PC-9 (cell line): ENCODE results near the gene MYRIP. TPM values are rescaled to one million over a fixed set of nuclear protein-coding genes. Genes with fewer than 3 reads are reported as not detected.

Source experiments
- BruUV-seq: library from RNA; stranded (reverse); fragments of 400-500 nt; replicated peaks from 2 replicates; lab custom pipeline; 2021; lab: Mats Ljungman, UMichigan
- CTCF ChIA-PET: fragments of 300-600 bp; sonication (Branson Sonifier 250); formaldehyde crosslinking; loops from one replicate; lab custom pipeline; 2022; ENCODE audit warnings: antibody characterized with exemption; lab: Charles Lee
- POLR2A ChIA-PET: fragments of 300-600 bp; sonication (Branson Sonifier 250); formaldehyde crosslinking; loops from one replicate; lab custom pipeline; 2022; ENCODE audit warnings: antibody characterized with exemption; ENCODE audit not compliant: unreplicated experiment; lab: Charles Lee
- DNase-seq, 2 experiments: peaks; one replicate each; pipeline versions ENCODE4 v3.0.0 to v3.0.0-alpha.2; 2015 to 2022; ENCODE audit warnings: mixed read lengths in 1 of 2
- H2AFZ ChIP-seq: fragments of 200-600 bp; sonication (generic); 2 replicates; pipeline ENCODE4 v1.8.1; 2017; ENCODE audit warnings: antibody characterized with exemption
- H3F3A ChIP-seq: fragments of 200-600 bp; sonication (generic); 2 replicates; pipeline ENCODE4 v1.8.1; 2017; ENCODE audit warnings: antibody characterized with exemption, mild to moderate bottlenecking, low read depth; ENCODE audit not compliant: insufficient read depth
- H3K27ac ChIP-seq: fragments of 200-600 bp; sonication (generic); 2 replicates; pipeline ENCODE4 v1.6.1; 2016; ENCODE audit warnings: mixed run types
- H3K27me3 ChIP-seq: fragments of 200-600 bp; sonication (generic); 2 replicates; pipeline ENCODE4 v1.6.1; 2016; ENCODE audit warnings: low read depth, mixed run types; ENCODE audit not compliant: insufficient read depth
- H3K36me3 ChIP-seq: fragments of 200-600 bp; sonication (generic); 2 replicates; pipeline ENCODE4 v1.6.1; 2016; ENCODE audit warnings: low read depth, mixed run types
- H3K4me1 ChIP-seq: fragments of 200-600 bp; sonication (generic); replicated peaks from 2 replicates; pipeline ENCODE4 v1.6.1; 2016; ENCODE audit warnings: mixed run types; ENCODE audit not compliant: insufficient read depth
- H3K4me2 ChIP-seq: fragments of 200-600 bp; sonication (generic); 2 replicates; pipeline ENCODE4 v1.6.1; 2017; ENCODE audit warnings: mixed run types
- H3K4me3 ChIP-seq: fragments of 200-600 bp; sonication (generic); 2 replicates; pipeline ENCODE4 v1.6.1; 2016; ENCODE audit warnings: mixed run types
- H3K79me2 ChIP-seq: fragments of 200-600 bp; sonication (generic); 2 replicates; pipeline ENCODE4 v1.6.1; 2017; ENCODE audit warnings: low read depth, mixed run types
- H3K9me2 ChIP-seq: fragments of 200-600 bp; sonication (generic); 2 replicates; pipeline ENCODE4 v1.8.1; 2017; ENCODE audit warnings: mild to moderate bottlenecking; ENCODE audit not compliant: insufficient read depth
- H3K9me3 ChIP-seq: fragments of 200-600 bp; sonication (generic); 2 replicates; pipeline ENCODE4 v1.8.1; 2016; ENCODE audit warnings: low read depth; ENCODE audit not compliant: insufficient read depth
- H4K20me1 ChIP-seq: fragments of 200-600 bp; sonication (generic); 2 replicates; pipeline ENCODE4 v1.8.1; 2017; ENCODE audit not compliant: insufficient read depth
- EZH2 ChIP-seq: fragments of 200-600 bp; sonication (generic); IDR thresholded peaks from 2 replicates; pipeline ENCODE4 v1.8.0; 2017; ENCODE audit warnings: antibody characterized with exemption, low read depth
- intact Hi-C: fragments of 100-400 bp; cut with micrococcal nuclease; formaldehyde crosslinking; loops from one replicate; pipeline ENCODE4 v1.10.0; 2022; ENCODE audit not compliant: unreplicated experiment
- total RNA-seq: library from RNA; stranded (reverse); gene quantifications from 2 replicates; pipeline ENCODE4 v1.2.3, GENCODE V29; 2021
- TF ChIP-seq, protein P1 (sequence below): fragments of 200-600 bp; sonication (generic); conservative IDR thresholded peaks from 2 replicates; pipeline ENCODE4 v1.6.1; 2017; ENCODE audit warnings: mixed run types, antibody characterized with exemption, mild to moderate bottlenecking, moderate library complexity

MYRIP gene
- total RNA-seq, 1 experiment from 2014 or later = not detected

DNA sequence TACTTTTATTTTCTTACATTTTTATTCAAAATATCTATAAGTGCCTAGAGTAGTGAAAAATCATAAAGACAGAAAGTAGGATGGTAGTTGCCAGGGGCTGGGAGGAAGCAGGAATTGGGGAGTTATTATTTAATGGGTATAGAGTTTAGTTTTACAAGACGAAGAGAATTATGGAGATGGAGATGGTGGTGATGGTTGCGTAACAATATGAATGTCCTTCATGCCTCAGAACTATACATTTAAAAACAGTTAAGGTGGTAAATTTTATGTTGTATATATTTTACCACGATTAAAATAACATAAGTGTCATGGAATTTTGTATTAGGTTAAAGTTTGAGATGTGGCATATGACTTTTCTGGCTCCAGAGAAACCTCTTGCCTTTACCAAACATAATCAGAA, 171.4 kb downstream of the MYRIP start:
- no TSS peak for BruUV-seq
- no peaks in the 10 kb centered on the region for H4K20me1 ChIP-seq
- ChIA-PET CTCF (no interaction called here), POLR2A (no interaction called here)
- TF ChIP-seq, protein P1, sequence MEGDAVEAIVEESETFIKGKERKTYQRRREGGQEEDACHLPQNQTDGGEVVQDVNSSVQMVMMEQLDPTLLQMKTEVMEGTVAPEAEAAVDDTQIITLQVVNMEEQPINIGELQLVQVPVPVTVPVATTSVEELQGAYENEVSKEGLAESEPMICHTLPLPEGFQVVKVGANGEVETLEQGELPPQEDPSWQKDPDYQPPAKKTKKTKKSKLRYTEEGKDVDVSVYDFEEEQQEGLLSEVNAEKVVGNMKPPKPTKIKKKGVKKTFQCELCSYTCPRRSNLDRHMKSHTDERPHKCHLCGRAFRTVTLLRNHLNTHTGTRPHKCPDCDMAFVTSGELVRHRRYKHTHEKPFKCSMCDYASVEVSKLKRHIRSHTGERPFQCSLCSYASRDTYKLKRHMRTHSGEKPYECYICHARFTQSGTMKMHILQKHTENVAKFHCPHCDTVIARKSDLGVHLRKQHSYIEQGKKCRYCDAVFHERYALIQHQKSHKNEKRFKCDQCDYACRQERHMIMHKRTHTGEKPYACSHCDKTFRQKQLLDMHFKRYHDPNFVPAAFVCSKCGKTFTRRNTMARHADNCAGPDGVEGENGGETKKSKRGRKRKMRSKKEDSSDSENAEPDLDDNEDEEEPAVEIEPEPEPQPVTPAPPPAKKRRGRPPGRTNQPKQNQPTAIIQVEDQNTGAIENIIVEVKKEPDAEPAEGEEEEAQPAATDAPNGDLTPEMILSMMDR = no peak
- TF ChIP-seq EZH2 = no peak
- H3K27me3 ChIP-seq = no peaks in the 10 kb centered on the region
- H3K9me3 ChIP-seq = no peaks in the 10 kb centered on the region
- no peaks in the 10 kb centered on the region for H3F3A ChIP-seq
- no peak overlapping the region for H3K4me2 ChIP-seq
- H2AFZ ChIP-seq = no peak overlapping the region
- H3K4me1 ChIP-seq = no peaks in the 10 kb centered on the region
- no peaks in the 10 kb centered on the region for H3K79me2 ChIP-seq
- no peak for DNase-seq
- H3K36me3 ChIP-seq = no peaks in the 10 kb centered on the region
- H3K9me2 ChIP-seq = no peaks in the 10 kb centered on the region
- intact Hi-C loops = no loop called here
- H3K4me3 ChIP-seq = no peak overlapping the region
- H3K27ac ChIP-seq = no peak overlapping the region

GRCh38 chr3:39981547-39982184, 172.3 kb downstream of the MYRIP start:
- no peak for DNase-seq
- Histone ChIP-seq H2AFZ (no peak overlapping the region), H3K36me3 (no peaks in the 10 kb centered on the region), H3F3A (no peaks in the 10 kb centered on the region), H3K27me3 (no peaks in the 10 kb centered on the region), H3K4me1 (no peaks in the 10 kb centered on the region), H4K20me1 (no peaks in the 10 kb centered on the region), H3K4me3 (no peak overlapping the region), H3K9me3 (no peaks in the 10 kb centered on the region), H3K4me2 (no peak overlapping the region), H3K27ac (no peak overlapping the region), H3K79me2 (no peaks in the 10 kb centered on the region), H3K9me2 (no peaks in the 10 kb centered on the region)
- no peak for TF ChIP-seq EZH2
- TF ChIP-seq, protein P1 = no peak
- ChIA-PET CTCF (no interaction called here), POLR2A (no interaction called here)
- intact Hi-C loops = no loop called here
- no TSS peak for BruUV-seq

DNA sequence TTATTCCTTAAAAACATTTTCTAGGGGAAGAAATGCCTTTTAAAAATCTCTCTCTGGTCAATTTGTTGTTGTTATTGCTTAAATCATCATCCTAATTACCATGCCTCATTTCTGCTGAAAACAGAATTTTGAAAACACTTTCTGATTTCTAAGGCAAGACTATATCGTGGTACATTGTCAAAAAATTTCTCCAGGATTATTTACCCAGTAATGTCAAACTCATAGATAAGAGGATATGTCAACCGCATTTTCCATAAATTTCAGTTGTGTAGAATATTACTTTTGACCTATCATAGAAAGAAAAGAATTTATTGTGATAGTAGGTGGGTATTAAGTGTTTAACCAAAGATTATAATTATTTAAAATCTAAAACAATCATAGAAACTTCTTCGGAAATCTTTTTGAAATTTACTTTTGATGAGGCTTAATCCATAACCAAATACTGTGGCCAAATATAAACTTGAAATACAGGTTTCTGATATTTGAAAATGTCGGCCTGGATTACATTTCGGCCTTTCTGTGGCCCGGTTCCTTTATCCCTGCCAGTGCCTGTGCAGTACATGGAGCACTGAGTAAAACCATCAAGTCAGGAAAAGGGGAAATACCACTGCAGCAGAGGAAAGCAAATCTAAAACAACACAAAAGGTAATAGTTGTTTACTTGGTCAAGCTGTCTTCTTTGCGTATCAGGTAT, 173.4 kb downstream of the MYRIP start:
- H3K9me3 ChIP-seq = no peaks in the 10 kb centered on the region
- no TSS peak for BruUV-seq
- no peak overlapping the region for H2AFZ ChIP-seq
- ChIA-PET POLR2A (no interaction called here), CTCF (no interaction called here)
- H4K20me1 ChIP-seq = no peaks in the 10 kb centered on the region
- no peaks in the 10 kb centered on the region for H3K9me2 ChIP-seq
- H3K4me3 ChIP-seq = no peak overlapping the region
- H3K4me2 ChIP-seq = no peak overlapping the region
- no peaks in the 10 kb centered on the region for H3K4me1 ChIP-seq
- H3K27me3 ChIP-seq = no peaks in the 10 kb centered on the region
- H3K79me2 ChIP-seq = no peaks in the 10 kb centered on the region
- no peaks in the 10 kb centered on the region for H3K36me3 ChIP-seq
- no peak for DNase-seq
- H3F3A ChIP-seq = no peaks in the 10 kb centered on the region
- H3K27ac ChIP-seq = no peak overlapping the region
- intact Hi-C loops = no loop called here
- TF ChIP-seq, protein P1 = no peak
- TF ChIP-seq EZH2 = no peak
